ENCODE results near the gene UBE2J2.

DNA sequence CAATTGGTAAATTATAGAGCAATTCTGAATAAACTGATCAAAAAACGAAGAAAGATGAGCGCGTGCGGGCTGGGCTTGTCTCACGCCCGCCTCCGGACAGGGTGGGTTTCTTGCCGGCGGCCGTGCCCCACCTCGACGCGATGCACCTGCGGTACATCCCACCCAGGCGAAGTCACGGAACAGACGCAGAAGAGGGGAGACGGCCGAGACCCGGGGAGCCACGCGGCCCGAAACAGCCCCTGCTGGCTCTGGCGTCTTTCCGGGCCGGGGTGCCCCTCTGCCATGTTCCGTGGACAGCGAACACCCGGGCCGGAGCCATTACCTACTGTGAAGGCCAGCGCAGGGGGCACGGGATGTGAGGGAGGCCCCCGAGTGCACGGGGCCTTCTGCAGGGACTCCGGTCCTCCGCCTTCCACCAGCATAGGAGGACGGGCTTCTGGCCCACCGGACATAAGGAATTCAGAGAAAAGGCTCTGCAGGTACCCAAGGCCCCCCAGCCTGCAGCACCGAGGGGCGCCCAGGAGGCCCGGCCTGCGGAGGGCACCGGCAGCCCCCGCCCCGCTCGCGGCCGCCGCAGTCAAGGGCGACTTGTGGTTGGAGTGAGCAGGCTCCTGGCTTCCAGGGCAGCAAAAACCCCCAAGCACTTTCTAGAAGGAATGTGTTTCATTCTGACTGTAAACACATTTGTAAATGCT is 19.5 kb downstream of the UBE2J2 start:
- TF ChIP-seq, protein P1, sequence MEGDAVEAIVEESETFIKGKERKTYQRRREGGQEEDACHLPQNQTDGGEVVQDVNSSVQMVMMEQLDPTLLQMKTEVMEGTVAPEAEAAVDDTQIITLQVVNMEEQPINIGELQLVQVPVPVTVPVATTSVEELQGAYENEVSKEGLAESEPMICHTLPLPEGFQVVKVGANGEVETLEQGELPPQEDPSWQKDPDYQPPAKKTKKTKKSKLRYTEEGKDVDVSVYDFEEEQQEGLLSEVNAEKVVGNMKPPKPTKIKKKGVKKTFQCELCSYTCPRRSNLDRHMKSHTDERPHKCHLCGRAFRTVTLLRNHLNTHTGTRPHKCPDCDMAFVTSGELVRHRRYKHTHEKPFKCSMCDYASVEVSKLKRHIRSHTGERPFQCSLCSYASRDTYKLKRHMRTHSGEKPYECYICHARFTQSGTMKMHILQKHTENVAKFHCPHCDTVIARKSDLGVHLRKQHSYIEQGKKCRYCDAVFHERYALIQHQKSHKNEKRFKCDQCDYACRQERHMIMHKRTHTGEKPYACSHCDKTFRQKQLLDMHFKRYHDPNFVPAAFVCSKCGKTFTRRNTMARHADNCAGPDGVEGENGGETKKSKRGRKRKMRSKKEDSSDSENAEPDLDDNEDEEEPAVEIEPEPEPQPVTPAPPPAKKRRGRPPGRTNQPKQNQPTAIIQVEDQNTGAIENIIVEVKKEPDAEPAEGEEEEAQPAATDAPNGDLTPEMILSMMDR (IDR thresholded peaks at IDR 0.05; ENCODE audit: low read length) = no peak
- no peak for TF ChIP-seq EZH2 (IDR thresholded peaks at IDR 0.05; ENCODE audit: borderline replicate concordance, low read length)
